HepG2 (cell line): ENCODE results near the gene STIP1. TPM values are rescaled to one million over a fixed set of nuclear protein-coding genes. Genes with fewer than 3 reads are reported as not detected.
A peak's percentile ranks its signal among the peaks of the same experiment; 100 is the strongest.

ENCODE experiments used
- CBFB ChIP-seq: sonication (generic); formaldehyde crosslinking; IDR thresholded peaks from 2 replicates; pipeline ENCODE4 v1.4.0; 2020; ENCODE audit warnings: missing genetic modification reagents
- CENPT ChIP-seq: sonication (generic); formaldehyde crosslinking; IDR thresholded peaks from 2 replicates; pipeline ENCODE4 v1.8.0; 2022; ENCODE audit warnings: low read depth, mild to moderate bottlenecking, moderate library complexity, missing genetic modification reagents
- CREBL2 ChIP-seq: sonication (generic); formaldehyde crosslinking; IDR thresholded peaks from 2 replicates; pipeline ENCODE4 v1.8.1; 2023; ENCODE audit warnings: missing genetic modification reagents, mild to moderate bottlenecking, borderline replicate concordance
- CTCF ChIP-seq: sonication (generic); formaldehyde crosslinking; IDR thresholded peaks from 2 replicates; pipeline ENCODE4 v1.5.0; 2020; ENCODE audit warnings: mild to moderate bottlenecking, missing genetic modification reagents, moderate library complexity
- GATA4 ChIP-seq: sonication (generic); IDR thresholded peaks from 2 replicates; pipeline ENCODE4 v1.6.1; 2016; ENCODE audit warnings: antibody characterized with exemption, low read depth, borderline replicate concordance
- KLF6 ChIP-seq: IDR thresholded peaks from 2 replicates; pipeline ENCODE4 v1.8.0; 2016; ENCODE audit warnings: missing biosample characterization, missing genetic modification reagents
- MAZ ChIP-seq, 2 experiments: sonication (generic) in 1 of 2; formaldehyde crosslinking in 1 of 2; IDR thresholded peaks; 2 replicates each; pipeline versions ENCODE4 v1.5.0 to v1.6.1; 2012 to 2020; ENCODE audit warnings: low read depth in 2 of 2, mild to moderate bottlenecking in 2 of 2, borderline replicate concordance in 1 of 2, improper control_type of control experiment in 1 of 2, low read length in 1 of 2, missing genetic modification reagents in 1 of 2, moderate library complexity in 1 of 2
- MEIS2 ChIP-seq: sonication (generic); formaldehyde crosslinking; IDR thresholded peaks from 2 replicates; pipeline ENCODE4 v1.9.0; 2021; ENCODE audit warnings: mild to moderate bottlenecking, missing genetic modification reagents
- NFIC ChIP-seq: IDR thresholded peaks from 2 replicates; pipeline ENCODE4 v1.6.1; 2012; ENCODE audit warnings: mild to moderate bottlenecking, low read length, inconsistent platforms
- RELA ChIP-seq: sonication (generic); formaldehyde crosslinking; IDR thresholded peaks from 2 replicates; pipeline ENCODE4 v1.4.0; 2020; ENCODE audit warnings: missing genetic modification reagents
- REPIN1 ChIP-seq: sonication (generic); formaldehyde crosslinking; IDR thresholded peaks from 2 replicates; pipeline ENCODE4 v1.8.0; 2022; ENCODE audit warnings: missing genetic modification reagents, low read depth, mild to moderate bottlenecking, borderline replicate concordance
- SKI ChIP-seq: fragments of 450-650 bp; IDR thresholded peaks from one replicate; pipeline ENCODE4 v1.6.1; 2018; ENCODE audit warnings: mild to moderate bottlenecking; ENCODE audit not compliant: partially characterized antibody
- SMAD3 ChIP-seq: sonication (generic); formaldehyde crosslinking; IDR thresholded peaks from 2 replicates; pipeline ENCODE4 v1.4.0; 2020; ENCODE audit warnings: missing genetic modification reagents
- XRCC5 ChIP-seq: fragments of 200-400 bp; formaldehyde crosslinking; optimal IDR thresholded peaks from 2 replicates; pipeline ENCODE3; 2017; ENCODE audit warnings: mild to moderate bottlenecking, low read length
- ZFP36L1 ChIP-seq: sonication (generic); formaldehyde crosslinking; IDR thresholded peaks from 2 replicates; pipeline ENCODE4 v1.8.0; 2022; ENCODE audit warnings: mild to moderate bottlenecking, missing genetic modification reagents, moderate library complexity
- ZNF18 ChIP-seq: sonication (generic); formaldehyde crosslinking; IDR thresholded peaks from 2 replicates; pipeline ENCODE4 v1.8.0; 2022; ENCODE audit warnings: mild to moderate bottlenecking, missing genetic modification reagents; ENCODE audit not compliant: insufficient replicate concordance
- ZNF558 ChIP-seq: sonication (generic); formaldehyde crosslinking; IDR thresholded peaks from 2 replicates; pipeline ENCODE4 v1.9.0; 2022; ENCODE audit warnings: mild to moderate bottlenecking, missing genetic modification reagents, borderline replicate concordance
- ZNF570 ChIP-seq: sonication (generic); formaldehyde crosslinking; IDR thresholded peaks from 2 replicates; pipeline ENCODE4 v1.4.0; 2020; ENCODE audit warnings: mild to moderate bottlenecking, missing genetic modification reagents, borderline replicate concordance
- ZNF788 ChIP-seq: sonication (generic); formaldehyde crosslinking; IDR thresholded peaks from 2 replicates; pipeline ENCODE4 v1.5.0; 2020; ENCODE audit warnings: mild to moderate bottlenecking, missing genetic modification reagents, borderline replicate concordance
- polyA plus RNA-seq, 8 experiments: library from polyadenylated mRNA; depleted of rRNA in 3 of 8; stranded (reverse) in 7 of 8; unstranded in 1 of 8; fragments of >200 nt; fragmentation: Illumina TruSeq in 4 of 8; extraction: Trizol in 4 of 8; gene quantifications; 2 replicates each; pipeline versions ENCODE4 v1.2.1 to v1.2.3, GENCODE V29; 2011 to 2016; ENCODE audit warnings: low read depth in 4 of 8, missing spikeins in 1 of 8, mixed read lengths in 1 of 8; ENCODE audit not compliant: insufficient read depth in 1 of 8
- total RNA-seq, 5 experiments: library from RNA; depleted of rRNA; stranded (reverse); fragments of >200 nt; fragmentation: Illumina TruSeq; extraction: Trizol; gene quantifications; 2 replicates each; pipeline ENCODE4 v1.2.3, GENCODE V29; 2016; ENCODE audit warnings: low read depth in 1 of 5
- TF ChIP-seq, protein P1 (sequence below): sonication (generic); formaldehyde crosslinking; IDR thresholded peaks from 2 replicates; pipeline ENCODE4 v1.8.0; 2022; ENCODE audit warnings: low read depth, missing genetic modification reagents
- TF ChIP-seq, protein P2 (sequence below): sonication (generic); formaldehyde crosslinking; IDR thresholded peaks from 2 replicates; pipeline ENCODE4 v1.4.0; 2020; ENCODE audit warnings: missing genetic modification reagents; ENCODE audit errors: not compliant biosample characterization

Gene STIP1
- total and polyA plus RNA-seq, 2 of the 13 experiments (the other 11 are each of a cell fraction or from before 2014, with no cell fraction given): 81.1 to 217 TPM

DNA sequence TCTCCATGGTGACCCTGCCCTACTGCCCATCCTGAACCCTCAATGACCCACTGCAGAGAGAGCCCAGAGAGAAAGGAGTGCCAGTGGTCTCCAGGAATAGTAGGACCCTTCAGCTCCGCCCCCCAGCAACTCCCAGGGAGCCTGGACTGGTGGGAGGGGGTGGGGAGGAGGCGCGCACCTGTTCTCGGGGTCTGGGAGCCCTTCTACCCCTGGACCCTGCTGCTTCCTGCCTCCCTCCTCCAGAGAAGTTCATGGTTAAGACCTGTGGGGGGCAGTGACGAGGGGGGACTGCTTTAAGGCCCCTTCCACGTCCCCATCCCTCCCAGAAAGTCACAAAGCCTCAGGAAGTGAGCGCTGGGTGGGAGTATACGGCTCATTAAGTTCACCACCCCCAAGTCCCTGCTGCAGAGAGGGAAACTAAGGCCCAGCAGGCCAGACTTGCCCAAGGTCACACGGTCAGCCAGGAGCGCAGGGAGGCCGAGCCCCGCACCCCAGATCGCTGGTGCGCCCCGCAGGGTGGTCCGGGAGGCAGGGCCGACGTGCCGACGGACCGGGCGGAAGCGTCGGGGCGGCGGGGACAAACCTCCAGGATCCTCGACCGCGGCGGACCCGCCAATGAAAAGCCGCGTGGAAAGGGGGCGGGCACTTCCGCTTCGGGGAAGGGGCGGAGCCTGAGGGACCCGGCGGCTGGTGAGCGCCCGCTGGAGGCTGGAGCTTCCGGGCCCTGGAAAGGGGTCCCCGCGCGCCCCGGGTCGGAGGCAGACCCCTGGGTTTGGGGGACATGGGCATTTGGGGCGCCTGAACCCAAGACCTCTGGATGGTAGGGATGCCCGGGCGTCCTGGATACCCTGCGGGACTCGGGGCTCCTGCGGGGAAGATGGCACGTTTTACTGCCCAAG lies 39.9 kb downstream of the STIP1 start, which contains the start of the genes NUDT22 and TRPT1 (continued):
- TF ChIP-seq RELA (CRISPR knock-in tag) (0 out of 2 replicates have a peak, but pooled peaks have one; percentile 46), ZFP36L1 (peak; percentile 48; the same call in 1 of the 2 replicates), CBFB (CRISPR knock-in tag) (0 out of 2 replicates have a peak, but pooled peaks have one; percentile 16), MAZ (IDR thresholded peaks at IDR 0.05; ENCODE audit: borderline replicate concordance, low read depth, low read length) (no peak), MAZ (CRISPR knock-in tag; IDR thresholded peaks at IDR 0.05; ENCODE audit: low read depth) (peak; percentile 81; the same call in 1 of the 2 replicates), CREBL2 (no peak), ZNF788 (CRISPR knock-in tag) (0 out of 2 replicates have a peak, but pooled peaks have one; percentile 79), GATA4 (peak; percentile 45; the same call in 1 of the 2 replicates), CENPT (no peak; the same call in 1 of the 2 replicates), XRCC5 (peak; percentile 10), NFIC (no peak), KLF6 (CRISPR knock-in tag) (peak; percentile 31; the same call in 1 of the 2 replicates), ZNF558 (CRISPR knock-in tag) (peak; percentile 61; the same call in 1 of the 2 replicates), MEIS2 (CRISPR knock-in tag) (peak; percentile 54), SKI (peak; percentile 19), ZNF570 (CRISPR knock-in tag) (no peak), REPIN1 (peak; percentile 57; the same call in 1 of the 2 replicates), CTCF (CRISPR knock-in tag) (peak; percentile 65), SMAD3 (0 out of 2 replicates have a peak, but pooled peaks have one; percentile 41), ZNF18 (CRISPR knock-in tag) (no peak)
- TF ChIP-seq, protein P1, sequence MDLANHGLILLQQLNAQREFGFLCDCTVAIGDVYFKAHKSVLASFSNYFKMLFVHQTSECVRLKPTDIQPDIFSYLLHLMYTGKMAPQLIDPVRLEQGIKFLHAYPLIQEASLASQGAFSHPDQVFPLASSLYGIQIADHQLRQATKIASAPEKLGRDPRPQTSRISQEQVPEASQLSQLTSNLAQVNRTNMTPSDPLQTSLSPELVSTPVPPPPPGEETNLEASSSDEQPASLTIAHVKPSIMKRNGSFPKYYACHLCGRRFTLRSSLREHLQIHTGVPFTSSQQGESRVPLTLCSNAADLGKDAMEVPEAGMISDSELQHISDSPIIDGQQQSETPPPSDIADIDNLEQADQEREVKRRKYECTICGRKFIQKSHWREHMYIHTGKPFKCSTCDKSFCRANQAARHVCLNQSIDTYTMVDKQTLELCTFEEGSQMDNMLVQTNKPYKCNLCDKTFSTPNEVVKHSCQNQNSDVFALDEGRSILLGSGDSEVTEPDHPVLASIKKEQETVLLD (CRISPR knock-in tag): peak; percentile 53; the same call in 1 of the 2 replicates
- TF ChIP-seq, protein P2, sequence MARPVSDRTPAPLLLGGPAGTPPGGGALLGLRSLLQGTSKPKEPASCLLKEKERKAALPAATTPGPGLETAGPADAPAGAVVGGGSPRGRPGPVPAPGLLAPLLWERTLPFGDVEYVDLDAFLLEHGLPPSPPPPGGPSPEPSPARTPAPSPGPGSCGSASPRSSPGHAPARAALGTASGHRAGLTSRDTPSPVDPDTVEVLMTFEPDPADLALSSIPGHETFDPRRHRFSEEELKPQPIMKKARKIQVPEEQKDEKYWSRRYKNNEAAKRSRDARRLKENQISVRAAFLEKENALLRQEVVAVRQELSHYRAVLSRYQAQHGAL (CRISPR knock-in tag): peak; percentile 21
